NCI-H774 (cell line): ENCODE results near the gene NCAPH2.

Experiments
- DNase-seq: peaks from one replicate; lab custom pipeline; 2025; lab: John Stamatoyannopoulos, UW

NCAPH2 gene

DNA sequence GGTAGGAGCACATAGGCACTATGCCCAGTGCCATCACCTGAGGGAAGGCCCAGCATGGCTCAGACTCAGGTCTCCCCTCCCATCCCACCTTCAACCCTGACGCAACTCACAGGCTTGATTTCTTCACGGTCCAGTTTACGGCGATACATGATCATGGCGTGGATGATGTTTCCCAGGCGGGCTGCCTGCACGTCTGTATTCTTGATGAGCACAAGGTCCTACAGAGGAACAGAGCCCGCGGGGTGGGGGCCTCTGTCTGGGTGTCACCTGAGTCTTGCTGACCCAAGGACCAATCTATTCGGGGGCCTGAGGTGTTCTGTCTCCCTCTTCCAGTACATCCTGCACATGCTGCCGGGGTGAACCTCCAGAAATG is 66.3 kb downstream of the NCAPH2 start:
- DNase-seq = no peak
